ENCODE data around the gene ESYT1.

- TF ChIP-seq CTCF (conservative IDR thresholded peaks at IDR 0.05 in 1 of 2, IDR thresholded peaks at IDR 0.05 in 1 of 2; ENCODE audit: extremely low read depth in 1 of 2, insufficient read depth in 1 of 2, low read depth in 1 of 2, low read length in 2 of 2) = no peak
- TF ChIP-seq EZH2 (IDR thresholded peaks at IDR 0.05; ENCODE audit: borderline replicate concordance, low read length) = no peak
These were observed 28.3 kb upstream of the ESYT1 start for GRCh38 chr12:56099787-56100186.

Data from mammary epithelial cell (primary cell).